Suppressor macrophage treated with lipopolysaccharide for 1 hour (primary cell): ENCODE measurements around the gene MEGF6.

Source experiments
- DNase-seq, 3 donors: peaks; one replicate each; pipeline ENCODE4 v3.0.0-alpha.2; 2020 to 2022

The MEGF6 gene

GRCh38 chr1:3550511-3551289, 60.6 kb downstream of the MEGF6 start:
- no peak for DNase-seq

DNA sequence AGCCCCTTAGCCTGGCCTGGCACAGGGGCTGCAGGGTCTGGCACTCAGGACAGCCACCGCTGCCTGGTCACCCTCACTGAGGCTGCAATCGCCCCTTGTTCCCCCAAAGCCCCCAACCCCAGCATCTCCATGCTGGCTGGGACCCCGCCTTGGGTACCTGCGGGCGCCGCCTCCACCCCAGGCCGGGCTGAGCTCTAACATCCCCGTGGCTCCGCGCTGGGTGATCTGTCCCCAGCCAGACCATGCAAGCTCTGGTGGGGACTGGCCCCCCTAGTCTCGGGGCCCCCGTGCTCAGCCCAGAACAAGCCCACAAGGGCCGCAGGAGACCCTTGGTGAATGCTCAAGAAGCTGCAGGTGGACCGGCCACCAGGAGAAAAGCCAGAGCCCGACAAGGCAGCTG, 62.4 kb downstream of the MEGF6 start:
- DNase-seq: no peak

- no peak for DNase-seq
These were observed 63.0 kb downstream of the MEGF6 start for GRCh38 chr1:3548156-3548893.

GRCh38 chr1:3547055-3548005, 64.0 kb downstream of the MEGF6 start:
- no peak for DNase-seq

DNA sequence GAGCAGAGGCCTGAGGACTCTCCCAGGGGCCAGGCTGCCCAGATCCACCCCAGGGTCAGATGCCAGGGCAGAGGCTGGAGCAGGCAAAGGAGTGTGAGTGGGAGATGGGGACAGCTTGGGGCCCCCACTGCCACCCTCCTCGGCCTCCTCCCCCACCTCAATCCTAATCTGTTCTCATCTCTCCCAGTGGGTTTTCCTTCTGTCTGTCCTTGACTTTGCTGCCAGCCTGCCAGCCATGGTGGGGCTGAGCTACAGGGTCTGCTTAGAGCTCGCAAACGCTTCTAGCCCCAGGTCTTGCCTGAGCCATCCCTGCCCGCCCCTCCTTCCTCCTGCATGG, 65.3 kb downstream of the MEGF6 start:
- DNase-seq: no peak

GRCh38 chr1:3545363-3546047, 65.8 kb downstream of the MEGF6 start:
- no peak for DNase-seq

GRCh38 chr1:3544040-3544977, 67.0 kb downstream of the MEGF6 start:
- no peak for DNase-seq

- DNase-seq: no peak
These were observed 68.0 kb downstream of the MEGF6 start for GRCh38 chr1:3543076-3544039.

DNA sequence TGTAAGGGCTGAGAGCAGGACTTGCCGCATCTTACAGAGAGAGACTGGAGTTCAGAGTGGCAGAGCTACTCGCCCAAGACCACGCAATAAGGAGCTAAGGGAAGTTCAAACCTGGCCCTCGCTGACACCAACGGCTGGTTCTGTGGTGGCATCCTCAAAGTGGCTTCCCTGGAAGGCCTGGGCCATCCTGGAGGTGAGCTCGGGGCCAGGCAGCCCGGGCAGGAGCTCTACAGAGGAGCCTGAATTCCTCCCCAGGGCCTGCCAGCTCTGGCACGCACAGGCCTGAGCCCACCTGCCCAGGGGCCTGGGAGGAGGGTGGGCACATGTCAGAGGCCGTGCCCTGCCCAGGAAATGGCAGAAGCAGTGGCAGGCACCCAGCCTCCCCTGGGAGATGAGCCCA, 68.6 kb downstream of the MEGF6 start:
- no peak for DNase-seq

DNA sequence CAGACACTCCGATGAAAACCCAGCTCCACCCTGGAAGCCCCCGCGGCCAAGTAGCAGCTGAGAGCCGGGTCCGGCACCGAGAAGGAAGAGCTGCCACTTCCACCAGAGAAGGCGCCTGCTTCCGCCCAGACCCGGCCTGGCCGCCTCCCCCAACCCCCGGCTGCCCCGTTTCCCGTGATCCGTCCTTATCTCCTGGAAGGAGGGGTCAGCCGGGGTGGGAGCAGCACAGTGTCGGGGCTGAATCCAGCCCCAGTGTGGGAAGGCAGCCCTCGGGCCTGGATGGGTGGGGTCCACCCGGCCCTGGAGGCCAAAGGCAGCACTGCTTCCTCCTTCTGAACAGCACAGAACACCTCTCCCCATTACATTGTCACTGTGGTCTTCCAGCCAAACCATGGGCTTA, 69.4 kb downstream of the MEGF6 start:
- no peak for DNase-seq

GRCh38 chr1:3541465-3541864, 69.8 kb downstream of the MEGF6 start:
- no peak for DNase-seq

DNA sequence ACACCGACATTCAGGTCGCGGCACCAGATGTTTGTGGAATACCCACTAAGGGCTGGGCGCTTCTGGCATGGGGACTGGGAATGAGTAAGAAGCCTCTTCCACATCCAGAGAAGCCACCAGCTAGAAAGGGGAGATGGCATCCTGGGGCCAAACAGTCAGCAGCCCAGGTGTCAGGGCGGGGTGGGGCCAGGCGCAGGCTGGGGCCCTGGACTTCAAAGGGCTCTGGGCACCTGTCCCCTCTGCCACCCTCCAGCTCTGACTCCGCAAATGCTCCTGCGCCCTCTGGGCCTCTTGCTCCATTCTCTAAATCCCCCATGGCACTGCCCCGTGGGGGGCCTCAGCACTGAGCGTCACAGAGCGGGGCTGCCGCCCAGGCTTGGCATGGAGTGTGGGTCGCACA, 70.4 kb downstream of the MEGF6 start:
- no peak for DNase-seq

DNA sequence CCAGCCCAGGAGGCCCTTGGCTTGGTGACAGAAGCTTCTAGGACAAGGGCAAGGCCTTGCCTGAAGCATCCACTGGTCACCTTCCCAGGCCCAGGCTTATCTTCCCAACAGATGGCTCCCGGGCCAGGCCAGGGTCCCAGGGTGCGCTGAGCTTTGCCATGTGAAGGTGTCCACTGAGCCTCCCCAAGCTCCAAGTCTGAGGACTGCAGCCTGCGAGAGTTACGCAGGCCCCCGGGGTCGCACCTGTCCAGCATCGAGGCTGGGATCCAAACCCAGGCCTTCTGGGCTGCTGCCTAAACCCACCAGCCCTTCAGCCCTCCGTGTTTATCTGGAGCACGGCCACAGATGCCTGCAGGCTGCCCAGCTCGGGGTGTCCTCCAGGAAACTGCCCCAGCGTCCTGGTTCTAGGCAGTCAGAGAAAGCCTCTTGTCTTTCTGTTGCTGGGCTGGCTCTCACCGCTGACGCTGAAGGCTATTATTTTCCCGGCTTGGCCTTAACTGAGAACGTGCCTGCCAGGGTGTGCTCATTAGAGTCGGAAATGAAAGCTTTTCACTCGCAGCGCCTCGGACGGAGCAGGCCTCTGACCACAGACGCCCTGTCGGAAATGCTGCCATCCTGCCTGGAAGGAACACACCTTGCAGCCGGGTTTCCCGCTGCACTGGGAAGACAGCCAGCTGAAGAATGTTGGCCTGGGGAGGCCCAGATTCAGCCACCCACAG, 71.4 kb downstream of the MEGF6 start:
- DNase-seq: no peak

DNA sequence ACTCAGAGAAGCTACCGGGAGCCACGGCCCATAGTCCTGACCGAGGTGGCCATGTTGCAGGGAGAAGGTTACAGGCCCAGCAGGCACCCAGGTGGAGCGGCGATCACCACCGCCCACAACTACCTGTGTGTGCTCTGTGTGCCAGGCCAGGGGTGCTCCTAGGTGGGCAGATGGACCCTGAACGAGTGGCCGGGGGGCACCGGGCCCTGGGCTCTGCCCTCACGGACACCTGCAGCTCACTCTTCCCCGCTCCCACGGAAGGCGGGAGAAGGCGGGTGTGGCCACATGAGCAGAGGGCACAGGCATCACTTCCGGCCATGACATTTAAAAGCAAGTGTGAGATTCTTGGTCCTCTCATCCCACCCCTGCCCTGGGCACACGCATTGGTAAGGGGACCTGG, 73.9 kb downstream of the MEGF6 start:
- DNase-seq: no peak

- no peak for DNase-seq
These were observed 74.7 kb downstream of the MEGF6 start for GRCh38 chr1:3536420-3537195.

GRCh38 chr1:3535732-3536131, 75.6 kb downstream of the MEGF6 start:
- no peak for DNase-seq

GRCh38 chr1:3534803-3535637, 76.3 kb downstream of the MEGF6 start:
- no peak for DNase-seq
